GM04504 (cell line): Measurements from ENCODE around the gene NSD2.
A peak's percentile ranks its signal among the peaks of the same experiment; 100 is the strongest.
"Not testable (repeated sequence)": the region's sequence is repeated elsewhere in the genome, so short reads cannot be mapped to it uniquely, and the experiment has no call there.

Experiments
- DNase-seq: peaks from one replicate; pipeline ENCODE4 v3.0.0-alpha.2; 2012; ENCODE audit warnings: low read depth

NSD2 gene

GRCh38 chr4:1842339-1842895 is 28.8 kb upstream of the NSD2 start:
- DNase-seq: no peak

- DNase-seq: peak; percentile 66
These were observed 28.2 kb upstream of the NSD2 start for GRCh38 chr4:1842993-1843448.

- DNase-seq: no peak
These were observed 27.3 kb upstream of the NSD2 start for GRCh38 chr4:1843852-1844251.

- DNase-seq: not testable (repeated sequence)
These were observed 26.6 kb upstream of the NSD2 start for GRCh38 chr4:1844618-1845017.

GRCh38 chr4:1846580-1846979 is 24.6 kb upstream of the NSD2 start:
- no peak for DNase-seq

- no peak for DNase-seq
These were observed 20.9 kb upstream of the NSD2 start for GRCh38 chr4:1850276-1850675.

GRCh38 chr4:1851160-1851559 is 20.0 kb upstream of the NSD2 start:
- no peak for DNase-seq

GRCh38 chr4:1851575-1852410 is 19.4 kb upstream of the NSD2 start:
- DNase-seq: no peak

GRCh38 chr4:1852904-1853623 is 18.1 kb upstream of the NSD2 start:
- DNase-seq: no peak

GRCh38 chr4:1854752-1855151 is 16.4 kb upstream of the NSD2 start:
- DNase-seq: no peak

GRCh38 chr4:1855333-1856070 is 15.7 kb upstream of the NSD2 start:
- no peak for DNase-seq

GRCh38 chr4:1856071-1856942 is 14.9 kb upstream of the NSD2 start, which contains the start of gene LETM1:
Gene LETM1 (minus strand): TSS chr4:1856156. CDS start chr4:1855950, 206 bp downstream.
- peak; percentile 90 for DNase-seq

GRCh38 chr4:1856943-1857699 is 14.1 kb upstream of the NSD2 start:
- DNase-seq: no peak

GRCh38 chr4:1857931-1858330 is 13.3 kb upstream of the NSD2 start:
- DNase-seq: no peak

GRCh38 chr4:1859389-1859753 is 11.8 kb upstream of the NSD2 start:
- no peak for DNase-seq

- DNase-seq: no peak
These were observed 8.9 kb upstream of the NSD2 start for GRCh38 chr4:1862055-1862911.

GRCh38 chr4:1862961-1863296 is 8.3 kb upstream of the NSD2 start:
- DNase-seq: no peak

- no peak for DNase-seq
These were observed 7.7 kb upstream of the NSD2 start for GRCh38 chr4:1863297-1864033.
